Pulmonary artery endothelial cell (primary cell): ENCODE measurements around the gene FAM229A. TPM values are rescaled to one million over a fixed set of nuclear protein-coding genes. Genes with fewer than 3 reads are reported as not detected.

ENCODE experiments used
- DNase-seq: peaks from one replicate; pipeline ENCODE4 v3.0.0-alpha.2; 2011; ENCODE audit warnings: low read depth, low spot score
- total RNA-seq: library from RNA; depleted of rRNA; stranded (reverse); fragments of >200 nt; gene quantifications from 2 replicates; pipeline ENCODE4 v1.2.3, GENCODE V29; 2014

Gene FAM229A
- total RNA-seq, 1 donor from 2014 or later: 0.53 TPM

- no peak for DNase-seq
Observed at GRCh38 chr1:32332290-32333079, 29.8 kb downstream of the FAM229A start.

- no peak for DNase-seq
Observed at GRCh38 chr1:32331549-32331948, 30.7 kb downstream of the FAM229A start.

GRCh38 chr1:32330558-32331151, 31.6 kb downstream of the FAM229A start:
- no peak for DNase-seq

GRCh38 chr1:32329931-32330466, 32.3 kb downstream of the FAM229A start:
- DNase-seq: no peak

GRCh38 chr1:32327204-32327603, 35.1 kb downstream of the FAM229A start:
- DNase-seq: no peak

GRCh38 chr1:32321712-32322291, 40.5 kb downstream of the FAM229A start:
- DNase-seq: no peak

GRCh38 chr1:32318127-32318869, 44.0 kb downstream of the FAM229A start:
- DNase-seq: no peak

- DNase-seq: no peak
Observed at GRCh38 chr1:32316903-32317277, 45.4 kb downstream of the FAM229A start.

- no peak for DNase-seq
Observed at GRCh38 chr1:32311709-32312393, 50.4 kb downstream of the FAM229A start.

Other genes with a start within 250 kb of the FAM229A start
- 80.0 and 100 TPM in 2 replicates for gene TXLNA, start 182.8 kb downstream of the FAM229A start, total RNA-seq
- 15.3 and 21.6 TPM in 2 replicates for gene CCDC28B, start 161.9 kb downstream of the FAM229A start, total RNA-seq
- gene IQCC, start 156.8 kb downstream of the FAM229A start, total RNA-seq: 1.2 and 2.4 TPM in 2 replicates
- not detected in 2 replicates for gene DCDC2B, start 153.4 kb downstream of the FAM229A start, total RNA-seq
- gene TMEM234, start 140.1 kb downstream of the FAM229A start, total RNA-seq: 12.8 and 14.2 TPM in 2 replicates
- 361 and 372 TPM in 2 replicates for gene EIF3I, start 140.1 kb downstream of the FAM229A start, total RNA-seq
- gene FAM167B, start 115.3 kb downstream of the FAM229A start, total RNA-seq: 1.6 and 5.5 TPM in 2 replicates
- 0.11 and 0.26 TPM in 2 replicates for gene LCK, start 111.2 kb downstream of the FAM229A start, total RNA-seq
- 108 and 140 TPM in 2 replicates for gene HDAC1, start 70.4 kb downstream of the FAM229A start, total RNA-seq
- gene MARCKSL1, start 26.3 kb downstream of the FAM229A start, total RNA-seq: 104 and 105 TPM in 2 replicates
- gene TSSK3, start 54 bp upstream of the FAM229A start, total RNA-seq: 0.20 TPM in 1 of 2 replicates, not detected in the other
- 41.3 and 82.1 TPM in 2 replicates for gene BSDC1, start 32.0 kb upstream of the FAM229A start, total RNA-seq
- under 0.01 and 0.07 TPM in 2 replicates for gene ZBTB8B, start 102.6 kb upstream of the FAM229A start, total RNA-seq
- gene ZBTB8A, start 176.9 kb upstream of the FAM229A start, total RNA-seq: 6.9 and 10.4 TPM in 2 replicates